Activated B cell treated with CpG ODN at 0.5 μM for 24 hours (primary cell): ENCODE measurements around the gene KRTAP4-12. TPM values are rescaled to one million over a fixed set of nuclear protein-coding genes. Genes with fewer than 3 reads are reported as not detected.
"Not testable (repeated sequence)": the region's sequence is repeated elsewhere in the genome, so short reads cannot be mapped to it uniquely, and the experiment has no call there.

Experiments
- ATAC-seq: fragments of 200-7000 bp; cut with Tn5 transposase; one replicate; pipeline ENCODE4 v1.10.0; 2021; ENCODE audit warnings: low read depth, mild to moderate bottlenecking, moderate library complexity
- CTCF ChIA-PET: fragments of 350-600 bp; sonication (Branson Sonifier 250); formaldehyde crosslinking; loops from one replicate; lab custom pipeline; 2021; ENCODE audit warnings: antibody characterized with exemption; lab: Charles Lee
- POLR2A ChIA-PET: fragments of 350-600 bp; sonication (Branson Sonifier 250); formaldehyde crosslinking; loops from one replicate; lab custom pipeline; 2021; ENCODE audit warnings: antibody characterized with exemption; lab: Charles Lee
- DNase-seq: peaks from one replicate; pipeline ENCODE4 v3.0.0; 2022
- H3K27ac Mint-ChIP-seq: one replicate; pipeline ENCODE4 v1.8.0; 2020; ENCODE audit warnings: mixed read lengths
- H3K27me3 Mint-ChIP-seq: one replicate; pipeline ENCODE4 v1.8.0; 2021; ENCODE audit warnings: mixed read lengths
- H3K36me3 Mint-ChIP-seq: one replicate; pipeline ENCODE4 v1.8.0; 2021; ENCODE audit warnings: low read depth, mixed read lengths
- H3K4me1 Mint-ChIP-seq: one replicate; pipeline ENCODE4 v1.8.0; 2021; ENCODE audit warnings: mixed read lengths
- H3K4me3 Mint-ChIP-seq: one replicate; pipeline ENCODE4 v1.8.0; 2020; ENCODE audit warnings: mild to moderate bottlenecking, mixed read lengths
- H3K9me3 Mint-ChIP-seq: one replicate; pipeline ENCODE4 v1.8.0; 2020; ENCODE audit warnings: mixed read lengths
- CTCF ChIP-seq: fragments of 200-600 bp; IDR thresholded peaks from one replicate; pipeline ENCODE4 v1.8.0; 2022; ENCODE audit warnings: antibody characterized with exemption, mild to moderate bottlenecking
- intact Hi-C: fragments of 100-400 bp; cut with micrococcal nuclease; formaldehyde crosslinking; loops from one replicate; pipeline ENCODE4 v1.15.1; 2024
- total RNA-seq: library from RNA; stranded (reverse); gene quantifications from 2 replicates; pipeline ENCODE4 v1.2.3, GENCODE V29; 2022

The KRTAP4-12 gene
- total RNA-seq, 1 donor from 2014 or later, result not detected

- no peaks in the 10 kb centered on the region for H3K36me3 Mint-ChIP-seq
- H3K4me3 Mint-ChIP-seq, result no peak overlapping the region
- no peak for DNase-seq
- no peak overlapping the region for H3K27ac Mint-ChIP-seq
- no peak for ATAC-seq
- intact Hi-C loops, result loop anchor here (5.0 kb wide), 1 partner anchor 43 kb away; the partner anchor contains the start of gene KRTAP4-2
- no peak for TF ChIP-seq CTCF
- ChIA-PET CTCF (no interaction called here), POLR2A (no interaction called here)
- peaks cover 7% of the 10 kb centered on the region for H3K27me3 Mint-ChIP-seq
- H3K9me3 Mint-ChIP-seq, result peaks cover 9% of the 10 kb centered on the region
- peaks cover 12% of the 10 kb centered on the region for H3K4me1 Mint-ChIP-seq
These were observed 10.1 kb upstream of the KRTAP4-12 start for GRCh38 chr17:41133880-41134735.

GRCh38 chr17:41131979-41132378 lies 8.0 kb upstream of the KRTAP4-12 start:
- no peak for TF ChIP-seq CTCF
- no peaks in the 10 kb centered on the region for H3K27me3 Mint-ChIP-seq
- intact Hi-C loops, result loop anchor here (5.0 kb wide), 1 partner anchor 45 kb away; the partner anchor contains the start of gene KRTAP4-2
- ChIA-PET CTCF (no interaction called here), POLR2A (no interaction called here)
- DNase-seq (no peak), ATAC-seq (peak; percentile 71)
- no peak overlapping the region for H3K4me3 Mint-ChIP-seq
- peaks cover 2% of the 10 kb centered on the region for H3K9me3 Mint-ChIP-seq
- no peaks in the 10 kb centered on the region for H3K36me3 Mint-ChIP-seq
- no peak overlapping the region for H3K27ac Mint-ChIP-seq
- H3K4me1 Mint-ChIP-seq, result peaks cover 12% of the 10 kb centered on the region

GRCh38 chr17:41127371-41127770 lies 3.4 kb upstream of the KRTAP4-12 start:
- ChIA-PET CTCF (no interaction called here), POLR2A (no interaction called here)
- peaks cover 5% of the 10 kb centered on the region for H3K27me3 Mint-ChIP-seq
- no peaks in the 10 kb centered on the region for H3K36me3 Mint-ChIP-seq
- TF ChIP-seq CTCF, result no peak
- peaks cover 3% of the 10 kb centered on the region for H3K9me3 Mint-ChIP-seq
- no peak overlapping the region for H3K27ac Mint-ChIP-seq
- no peak for ATAC-seq
- DNase-seq, result no peak
- no peak overlapping the region for H3K4me3 Mint-ChIP-seq
- intact Hi-C loops, result no loop called here
- H3K4me1 Mint-ChIP-seq, result peaks cover 22% of the 10 kb centered on the region

GRCh38 chr17:41126412-41126811 lies 2.4 kb upstream of the KRTAP4-12 start:
- POLR2A ChIA-PET, result no interaction called here
- intact Hi-C loops, result no loop called here
- H3K9me3 Mint-ChIP-seq, result peaks cover 5% of the 10 kb centered on the region
- peaks cover 16% of the 10 kb centered on the region for H3K4me1 Mint-ChIP-seq
- TF ChIP-seq CTCF, result no peak
- DNase-seq (no peak), ATAC-seq (no peak)
- H3K27me3 Mint-ChIP-seq, result peaks cover 7% of the 10 kb centered on the region
- H3K36me3 Mint-ChIP-seq, result no peaks in the 10 kb centered on the region
- H3K27ac Mint-ChIP-seq, result no peak overlapping the region
- H3K4me3 Mint-ChIP-seq, result no peak overlapping the region
- CTCF ChIA-PET, result no interaction called here

- Mint-ChIP-seq H3K36me3 (no peaks in the 10 kb centered on the region), H3K27ac (no peak overlapping the region), H3K4me3 (no peak overlapping the region), H3K27me3 (peaks cover 7% of the 10 kb centered on the region), H3K9me3 (peaks cover 5% of the 10 kb centered on the region), H3K4me1 (peaks cover 24% of the 10 kb centered on the region)
- ChIA-PET CTCF (no interaction called here), POLR2A (no interaction called here)
- no peak for DNase-seq
- ATAC-seq, result no peak
- TF ChIP-seq CTCF, result no peak
- intact Hi-C loops, result no loop called here
These were observed 1.1 kb upstream of the KRTAP4-12 start for GRCh38 chr17:41125064-41125463.

GRCh38 chr17:41123292-41123990 lies 541 bp downstream of the KRTAP4-12 start:
- POLR2A ChIA-PET, ATAC-seq, H3K36me3 Mint-ChIP-seq, H3K9me3 Mint-ChIP-seq, CTCF ChIA-PET, DNase-seq, H3K27ac Mint-ChIP-seq, H3K4me3 Mint-ChIP-seq, H3K27me3 Mint-ChIP-seq: not testable (repeated sequence)
- H3K4me1 Mint-ChIP-seq, result peaks cover 32% of the 10 kb centered on the region
- intact Hi-C loops, result loop anchor here (5.0 kb wide), 1 partner anchor 199 kb away; no protein-coding TSS in a partner anchor
